ENCODE measurements around the gene FGF11. TPM values are rescaled to one million over a fixed set of nuclear protein-coding genes. Genes with fewer than 3 reads are reported as not detected.

The FGF11 gene
- total and polyA plus RNA-seq, 2 of the 4 experiments (the other 2 are of a cell fraction) = 0.18 to 1.1 TPM

DNA sequence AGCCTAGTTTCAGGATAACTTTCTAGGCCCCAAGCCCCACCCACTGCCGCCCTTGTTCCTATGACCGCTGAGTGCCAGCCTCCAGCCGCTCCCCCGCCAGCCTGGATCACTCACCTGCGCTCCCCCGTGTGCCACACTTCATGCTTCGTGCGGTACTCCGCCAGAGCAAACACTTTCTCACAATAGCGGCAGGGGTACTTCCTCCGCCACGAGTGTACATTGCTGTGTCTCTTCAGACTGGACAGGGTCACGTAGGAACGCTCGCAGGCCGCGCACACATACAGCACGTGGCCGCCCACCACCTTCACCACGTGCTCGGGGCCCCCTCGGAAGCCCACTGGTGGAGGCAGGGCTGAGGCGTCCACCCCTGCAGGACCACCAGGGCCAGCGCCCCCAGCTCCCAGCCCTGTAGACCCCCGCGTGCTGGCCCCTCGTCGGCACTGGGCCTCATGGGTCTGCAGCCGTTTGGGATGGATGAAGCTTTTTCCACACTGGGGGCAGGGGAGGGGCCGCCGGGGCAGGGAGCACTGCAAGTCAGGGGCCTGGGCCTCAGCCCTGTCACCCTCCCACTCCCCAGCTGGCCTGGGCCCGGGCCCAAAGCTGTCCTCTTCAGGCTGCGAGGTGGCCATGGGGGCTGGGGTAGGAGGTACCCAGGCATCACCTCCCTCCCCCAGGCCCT lies 26.4 kb downstream of the FGF11 start:
- in situ Hi-C loops (cut with MboI; ENCODE audit: low sequenced_read_pairs) (no loop called here), intact Hi-C loops (cut with micrococcal nuclease) (no loop called here), dilution Hi-C loops (cut with HindIII; ENCODE audit: low sequenced_read_pairs, unreplicated experiment) (no loop called here)
- Histone ChIP-seq H3K36me3 (ENCODE audit: control insufficient read depth, insufficient read depth, low read length) (peaks cover 48% of the 10 kb centered on the region), H3K9ac (ENCODE audit: low read depth, low read length) (no peak overlapping the region), H2AK9ac (replicated peaks; ENCODE audit: low read depth, low read length, poor library complexity) (no peak overlapping the region), H3K9me3 (ENCODE audit: control insufficient read depth, insufficient read depth, low read length) (no peaks in the 10 kb centered on the region), H2BK5ac (ENCODE audit: low read depth, low read length, poor library complexity, severe bottlenecking) (no peak overlapping the region), H3K79me1 (ENCODE audit: low read depth in 1 of 2, low read length in 2 of 2) (peaks cover 14 to 75% of the 10 kb centered on the region in 2 experiments; a peak in 3 of 4 replicates), H3K4me3 (ENCODE audit: insufficient read depth, low read depth, low read length) (no peak overlapping the region), H3K14ac (replicated peaks; ENCODE audit: low read depth, low read length) (no peak overlapping the region), H3K56ac (ENCODE audit: extremely low read depth, insufficient read depth, low read length) (no peak overlapping the region), H4K8ac (ENCODE audit: low read depth in 2 of 2, low read length in 2 of 2) (no peak overlapping the region), H3K23ac (ENCODE audit: low read depth, low read length) (no peak overlapping the region), H2BK15ac (ENCODE audit: low read depth, low read length) (no peak overlapping the region), H2AK5ac (ENCODE audit: low read depth, low read length) (no peak overlapping the region), H2AFZ (replicated peaks; ENCODE audit: low read length, poor library complexity) (no peak overlapping the region), H4K20me1 (ENCODE audit: insufficient read depth, low read length) (peaks cover 57% of the 10 kb centered on the region), H3K27ac (ENCODE audit: insufficient read depth, low read length) (no peak overlapping the region), H3K27me3 (ENCODE audit: control insufficient read depth, insufficient read depth, low read length) (no peaks in the 10 kb centered on the region), H3K4ac (ENCODE audit: low read depth, low read length) (no peak overlapping the region), H3K4me1 (ENCODE audit: control insufficient read depth, insufficient read depth, low read length) (peaks cover 12% of the 10 kb centered on the region; the same call in 1 of the 2 replicates), H2BK120ac (ENCODE audit: low read depth, low read length) (no peak overlapping the region), H4K5ac (ENCODE audit: low read depth, low read length) (no peak overlapping the region), H3K18ac (ENCODE audit: low read depth, low read length) (no peak overlapping the region), H3K4me2 (ENCODE audit: low read depth, low read length) (no peak overlapping the region), H2BK20ac (ENCODE audit: low read depth, low read length) (no peak overlapping the region), H4K91ac (ENCODE audit: insufficient read depth, low read depth, low read length) (no peak overlapping the region), H3K9me1 (ENCODE audit: insufficient read depth, low read length) (peaks cover 24% of the 10 kb centered on the region)
- 96% methylated on average over 17 of the region's 33 CpGs; no CpG with 5 or more reads in 1 of the 2 experiments for WGBS, 2 experiments (ENCODE audit: extremely low coverage in 2 of 2, insufficient read length in 1 of 2)
- POLR2A ChIA-PET (ENCODE audit: unreplicated experiment) = no interaction called here
- ATAC-seq (ENCODE audit: low read depth) (no peak), DNase-seq (no peak)
- BruUV-seq (replicated peaks) = no TSS peak
- TF ChIP-seq MAFK (IDR thresholded peaks at IDR 0.05; ENCODE audit: low read depth, low read length) (no peak), BHLHE40 (IDR thresholded peaks at IDR 0.05; ENCODE audit: low read depth, low read length) (no peak), MXI1 (IDR thresholded peaks at IDR 0.05; ENCODE audit: borderline replicate concordance, low read depth, low read length) (no peak), SMC3 (IDR thresholded peaks at IDR 0.05; ENCODE audit: low read depth, low read length) (no peak), RFX5 (IDR thresholded peaks at IDR 0.05; ENCODE audit: low read depth, low read length) (no peak), RAD21 (IDR thresholded peaks at IDR 0.05; ENCODE audit: low read length) (no peak), RCOR1 (IDR thresholded peaks at IDR 0.05; ENCODE audit: insufficient replicate concordance, low read length) (no peak)
- TF ChIP-seq, protein P1, sequence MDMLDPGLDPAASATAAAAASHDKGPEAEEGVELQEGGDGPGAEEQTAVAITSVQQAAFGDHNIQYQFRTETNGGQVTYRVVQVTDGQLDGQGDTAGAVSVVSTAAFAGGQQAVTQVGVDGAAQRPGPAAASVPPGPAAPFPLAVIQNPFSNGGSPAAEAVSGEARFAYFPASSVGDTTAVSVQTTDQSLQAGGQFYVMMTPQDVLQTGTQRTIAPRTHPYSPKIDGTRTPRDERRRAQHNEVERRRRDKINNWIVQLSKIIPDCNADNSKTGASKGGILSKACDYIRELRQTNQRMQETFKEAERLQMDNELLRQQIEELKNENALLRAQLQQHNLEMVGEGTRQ (IDR thresholded peaks at IDR 0.05; ENCODE audit: low read depth, low read length) = no peak
- TF ChIP-seq, protein P2, sequence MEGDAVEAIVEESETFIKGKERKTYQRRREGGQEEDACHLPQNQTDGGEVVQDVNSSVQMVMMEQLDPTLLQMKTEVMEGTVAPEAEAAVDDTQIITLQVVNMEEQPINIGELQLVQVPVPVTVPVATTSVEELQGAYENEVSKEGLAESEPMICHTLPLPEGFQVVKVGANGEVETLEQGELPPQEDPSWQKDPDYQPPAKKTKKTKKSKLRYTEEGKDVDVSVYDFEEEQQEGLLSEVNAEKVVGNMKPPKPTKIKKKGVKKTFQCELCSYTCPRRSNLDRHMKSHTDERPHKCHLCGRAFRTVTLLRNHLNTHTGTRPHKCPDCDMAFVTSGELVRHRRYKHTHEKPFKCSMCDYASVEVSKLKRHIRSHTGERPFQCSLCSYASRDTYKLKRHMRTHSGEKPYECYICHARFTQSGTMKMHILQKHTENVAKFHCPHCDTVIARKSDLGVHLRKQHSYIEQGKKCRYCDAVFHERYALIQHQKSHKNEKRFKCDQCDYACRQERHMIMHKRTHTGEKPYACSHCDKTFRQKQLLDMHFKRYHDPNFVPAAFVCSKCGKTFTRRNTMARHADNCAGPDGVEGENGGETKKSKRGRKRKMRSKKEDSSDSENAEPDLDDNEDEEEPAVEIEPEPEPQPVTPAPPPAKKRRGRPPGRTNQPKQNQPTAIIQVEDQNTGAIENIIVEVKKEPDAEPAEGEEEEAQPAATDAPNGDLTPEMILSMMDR (conservative IDR thresholded peaks at IDR 0.05; ENCODE audit: low read depth, low read length) = no peak
- CTCF ChIA-PET = no interaction called here
